Measurements from ENCODE around the gene TTLL11. TPM values are rescaled to one million over a fixed set of nuclear protein-coding genes. Genes with fewer than 3 reads are reported as not detected.

TTLL11 gene
- total RNA-seq, 1 donor from 2014 or later: 0.75 TPM

GRCh38 chr9:122090287-122090883 is 2.7 kb downstream of the TTLL11 start:
- H3K4me3 ChIP-seq: no peak overlapping the region
- H2AFZ ChIP-seq (replicated peaks): no peak overlapping the region
- no peak overlapping the region for H3K27ac Mint-ChIP-seq
- peaks cover 55% of the 10 kb centered on the region for H3K27me3 ChIP-seq
- H3K4me3 Mint-ChIP-seq: no peak overlapping the region
- H3K9ac ChIP-seq: no peak overlapping the region
- H3K27ac ChIP-seq: no peak overlapping the region
- H3K36me3 Mint-ChIP-seq: no peaks in the 10 kb centered on the region
- TF ChIP-seq EZH2 (IDR thresholded peaks at IDR 0.05): no peak
- H3K9me3 ChIP-seq (ENCODE audit: low read depth): no peaks in the 10 kb centered on the region
- no peaks in the 10 kb centered on the region for H3K79me2 ChIP-seq (ENCODE audit: low read depth)
- H3K36me3 ChIP-seq: no peaks in the 10 kb centered on the region
- no peaks in the 10 kb centered on the region for H3K9me3 Mint-ChIP-seq
- peaks cover 11% of the 10 kb centered on the region for H3K27me3 Mint-ChIP-seq (ENCODE audit: insufficient read depth, low read depth)
- peaks cover 15% of the 10 kb centered on the region for H3K4me1 Mint-ChIP-seq
- H3F3A ChIP-seq (ENCODE audit: low read depth): peaks cover 9% of the 10 kb centered on the region
- peaks cover 7% of the 10 kb centered on the region for H3K4me1 ChIP-seq
- no peak overlapping the region for H3K4me2 ChIP-seq
- H4K20me1 ChIP-seq (ENCODE audit: low read depth): peaks cover 5% of the 10 kb centered on the region
- no peak for DNase-seq (ENCODE audit: low spot score)

GRCh38 chr9:122088880-122089706 is 4.0 kb downstream of the TTLL11 start:
- H3K9me3 Mint-ChIP-seq: no peaks in the 10 kb centered on the region

GRCh38 chr9:122087406-122088200 is 5.5 kb downstream of the TTLL11 start:
- H3K9me3 Mint-ChIP-seq: no peaks in the 10 kb centered on the region
- Histone ChIP-seq H3K4me3 (no peak overlapping the region), H3K27me3 (peaks cover 44% of the 10 kb centered on the region), H3F3A (ENCODE audit: low read depth) (no peaks in the 10 kb centered on the region), H3K27ac (no peak overlapping the region), H3K36me3 (no peaks in the 10 kb centered on the region), H2AFZ (replicated peaks) (no peak overlapping the region), H4K20me1 (ENCODE audit: low read depth) (peaks cover 5% of the 10 kb centered on the region), H3K9me3 (ENCODE audit: low read depth) (no peaks in the 10 kb centered on the region), H3K79me2 (ENCODE audit: low read depth) (no peaks in the 10 kb centered on the region), H3K4me2 (no peak overlapping the region), H3K9ac (no peak overlapping the region), H3K4me1 (peaks cover 4% of the 10 kb centered on the region)
- no peak for DNase-seq (ENCODE audit: low spot score)
- H3K27ac Mint-ChIP-seq: no peak overlapping the region
- no peak overlapping the region for H3K4me3 Mint-ChIP-seq
- TF ChIP-seq EZH2 (IDR thresholded peaks at IDR 0.05) (no peak), CTCF (IDR thresholded peaks at IDR 0.05) (no peak), EZH2phosphoT487 (IDR thresholded peaks at IDR 0.05) (no peak)
- H3K36me3 Mint-ChIP-seq: no peaks in the 10 kb centered on the region
- H3K27me3 Mint-ChIP-seq (ENCODE audit: insufficient read depth, low read depth): peaks cover 8% of the 10 kb centered on the region
- peaks cover 18% of the 10 kb centered on the region for H3K4me1 Mint-ChIP-seq

More at GRCh38 chr9:122088880-122089706, 4.0 kb downstream of the TTLL11 start:
- Histone ChIP-seq H3K4me3 (no peak overlapping the region), H2AFZ (replicated peaks) (no peak overlapping the region), H3K27me3 (peaks cover 54% of the 10 kb centered on the region), H4K20me1 (ENCODE audit: low read depth) (peaks cover 5% of the 10 kb centered on the region), H3K4me2 (no peak overlapping the region), H3F3A (ENCODE audit: low read depth) (peaks cover 1% of the 10 kb centered on the region), H3K27ac (no peak overlapping the region), H3K9me3 (ENCODE audit: low read depth) (no peaks in the 10 kb centered on the region), H3K4me1 (peaks cover 7% of the 10 kb centered on the region), H3K36me3 (no peaks in the 10 kb centered on the region), H3K9ac (no peak overlapping the region), H3K79me2 (ENCODE audit: low read depth) (no peaks in the 10 kb centered on the region)
- Mint-ChIP-seq H3K4me1 (peaks cover 16% of the 10 kb centered on the region), H3K27me3 (ENCODE audit: insufficient read depth, low read depth) (peaks cover 9% of the 10 kb centered on the region), H3K4me3 (no peak overlapping the region), H3K36me3 (no peaks in the 10 kb centered on the region), H3K27ac (no peak overlapping the region)
- no peak for TF ChIP-seq EZH2 (IDR thresholded peaks at IDR 0.05)
- TF ChIP-seq EZH2phosphoT487 (IDR thresholded peaks at IDR 0.05): no peak
- no peak for TF ChIP-seq CTCF (IDR thresholded peaks at IDR 0.05)
- no peak for DNase-seq (ENCODE audit: low spot score)

Data from neural progenitor cell (in vitro differentiated cells).